GM12878 (cell line): ENCODE data around the gene PPFIBP1. TPM values are rescaled to one million over a fixed set of nuclear protein-coding genes. Genes with fewer than 3 reads are reported as not detected.

Experiments used
- ATAC-seq: fragments of 200-7000 bp; cut with Tn5 transposase; 3 replicates; pipeline ENCODE4 v1.9.1; 2020; ENCODE audit warnings: mild to moderate bottlenecking, moderate library complexity
- BruUV-seq: library from RNA; stranded (reverse); fragments of 400-500 nt; replicated peaks from 2 replicates; lab custom pipeline; 2021; lab: Mats Ljungman, UMichigan
- CTCF ChIA-PET: fragments of 300-600 bp; sonication (Branson Sonifier 250); formaldehyde crosslinking; extraction: SDS; loops from one replicate; lab custom pipeline; 2021; ENCODE audit warnings: inconsistent platforms; lab: Yijun Ruan, JAX
- POLR2A ChIA-PET: fragments of 350-600 bp; formaldehyde crosslinking; extraction: SDS; loops from one replicate; lab custom pipeline; 2021; ENCODE audit warnings: inconsistent platforms; lab: Charles Lee
- RAD21 ChIA-PET: fragments of 300-600 bp; sonication (Branson Sonifier 250); formaldehyde crosslinking; loops from one replicate; lab custom pipeline; 2023; ENCODE audit warnings: antibody characterized with exemption; ENCODE audit not compliant: unreplicated experiment; lab: Charles Lee
- SMC1A ChIA-PET: fragments of 300-600 bp; sonication (Branson Sonifier 250); formaldehyde crosslinking; loops from one replicate; lab custom pipeline; 2023; ENCODE audit not compliant: unreplicated experiment, uncharacterized antibody; lab: Charles Lee
- DNase-seq: peaks from one replicate; pipeline ENCODE4 v3.0.0-alpha.2; 2011; ENCODE audit warnings: low read depth, low spot score
- FAIRE-seq: peaks from 3 replicates; lab custom pipeline; 2011; peaks lifted over from hg19 to GRCh38; lab: Jason Lieb, UNC
- H2AFZ ChIP-seq: 2 replicates; pipeline ENCODE4 v1.6.0; 2011; ENCODE audit warnings: low read depth, low read length, control low read depth; ENCODE audit not compliant: control insufficient read depth
- H3K27ac ChIP-seq: 2 replicates; pipeline ENCODE4 v1.5.1; 2011; ENCODE audit warnings: control low read depth; ENCODE audit not compliant: control insufficient read depth, insufficient read depth
- H3K27me3 ChIP-seq, 2 experiments: replicated peaks in 1 of 2; 2 replicates each; pipeline versions ENCODE4 v1.6.0 to v1.6.1; 2011; ENCODE audit warnings: low read length in 1 of 2; ENCODE audit not compliant: control insufficient read depth in 2 of 2, insufficient read depth in 2 of 2
- H3K36me3 ChIP-seq, 2 experiments: 2 replicates each; pipeline ENCODE4 v1.5.1; 2011; ENCODE audit warnings: low read length in 1 of 2; ENCODE audit not compliant: control insufficient read depth in 2 of 2, insufficient read depth in 2 of 2
- H3K4me1 ChIP-seq: 2 replicates; pipeline ENCODE4 v1.6.1; 2011; ENCODE audit warnings: mild to moderate bottlenecking, low read length, moderate library complexity, mixed read lengths; ENCODE audit not compliant: control insufficient read depth, insufficient read depth
- H3K4me2 ChIP-seq: 2 replicates; pipeline ENCODE4 v1.6.0; 2011; ENCODE audit warnings: control low read depth; ENCODE audit not compliant: control insufficient read depth, insufficient read depth
- H3K4me3 ChIP-seq: fragments of 200-600 bp; sonication (generic); 2 replicates; pipeline ENCODE4 v1.5.1; 2016
- H3K79me2 ChIP-seq: 2 replicates; pipeline ENCODE4 v1.6.0; 2011; ENCODE audit warnings: low read length; ENCODE audit not compliant: control insufficient read depth, insufficient read depth
- H3K9ac ChIP-seq: 2 replicates; pipeline ENCODE4 v1.8.0; 2011; ENCODE audit warnings: low read length, control low read depth, mixed read lengths; ENCODE audit not compliant: control insufficient read depth, insufficient read depth
- H3K9me3 ChIP-seq: replicated peaks from 3 replicates; pipeline ENCODE4 v1.5.1; 2011; ENCODE audit warnings: mild to moderate bottlenecking, low read length; ENCODE audit not compliant: control insufficient read depth, insufficient read depth
- H4K20me1 ChIP-seq: 2 replicates; pipeline ENCODE4 v1.6.0; 2011; ENCODE audit not compliant: control insufficient read depth, insufficient read depth
- ATF7 ChIP-seq: fragments of 450-650 bp; IDR thresholded peaks from 2 replicates; pipeline ENCODE4 v1.6.1; 2016; ENCODE audit warnings: low read depth, mild to moderate bottlenecking
- GABPA ChIP-seq: IDR thresholded peaks from 2 replicates; pipeline ENCODE4 v1.6.1; 2014; ENCODE audit warnings: antibody characterized with exemption, low read depth, mild to moderate bottlenecking, inconsistent platforms
- HCFC1 ChIP-seq: fragments of 150-350 bp; IDR thresholded peaks from 2 replicates; pipeline ENCODE4 v1.6.1; 2014; ENCODE audit warnings: low read length
- MTA3 ChIP-seq: IDR thresholded peaks from 2 replicates; pipeline ENCODE4 v1.6.1; 2012; ENCODE audit warnings: low read length, inconsistent platforms, borderline replicate concordance
- MXI1 ChIP-seq: fragments of 150-350 bp; IDR thresholded peaks from 2 replicates; pipeline ENCODE4 v1.6.1; 2011; ENCODE audit warnings: low read depth, mild to moderate bottlenecking, inconsistent platforms, low read length, improper control_type of control experiment
- RUNX3 ChIP-seq: IDR thresholded peaks from 2 replicates; pipeline ENCODE4 v1.6.1; 2012; ENCODE audit warnings: low read length, inconsistent platforms
- SMARCA5 ChIP-seq: fragments of 450-650 bp; IDR thresholded peaks from 2 replicates; pipeline ENCODE4 v1.6.1; 2017; ENCODE audit warnings: mild to moderate bottlenecking
- TAF1 ChIP-seq: IDR thresholded peaks from 2 replicates; pipeline ENCODE4 v1.6.1; 2011; ENCODE audit warnings: mild to moderate bottlenecking, low read depth, low read length, borderline replicate concordance
- TARDBP ChIP-seq: IDR thresholded peaks from 2 replicates; pipeline ENCODE4 v1.6.1; 2016; ENCODE audit warnings: borderline replicate concordance
- YBX1 ChIP-seq: fragments of 450-650 bp; IDR thresholded peaks from 2 replicates; pipeline ENCODE4 v1.6.1; 2016; ENCODE audit warnings: antibody characterized with exemption
- YY1 ChIP-seq: IDR thresholded peaks from 2 replicates; pipeline ENCODE4 v1.6.1; 2011; ENCODE audit warnings: low read depth, mild to moderate bottlenecking, low read length
- WGBS: methylation state at CpG from one replicate; pipeline ENCODE4 v1.1.6; 2016; ENCODE audit warnings: low lambda C conversion rate; ENCODE audit not compliant: insufficient replicate concordance, insufficient coverage; ENCODE audit errors: missing lambda C conversion rate; 5-methylcytosine and 5-hydroxymethylcytosine counted together
- in situ Hi-C: fragments of 300-500 bp; cut with MboI; formaldehyde crosslinking; loops from 9 replicates; pipeline ENCODE4 v1.14.3; 2018; ENCODE audit warnings: mixed read lengths
- intact Hi-C: fragments of 100-400 bp; cut with micrococcal nuclease; formaldehyde crosslinking; loops from one replicate; pipeline ENCODE4 v1.14.2; 2022; ENCODE audit not compliant: unreplicated experiment
- polyA plus RNA-seq, 11 experiments: library from polyadenylated mRNA; depleted of rRNA in 4 of 11; unstranded in 6 of 11; stranded (reverse) in 5 of 11; fragments of >200 nt; fragmentation: Nextera tagmentation in 4 of 11; fragmentation: Illumina TruSeq in 1 of 11; extraction: Ambion mirVana in 4 of 11; extraction: Trizol in 1 of 11; gene quantifications; 1 replicate in 1 of 11; 2 replicates in 10 of 11; pipeline versions ENCODE4 v1.2.1 to v1.2.3, GENCODE V29; 2011 to 2016; ENCODE audit warnings: inconsistent platforms in 2 of 11, missing spikeins in 2 of 11, low read depth in 1 of 11
- total RNA-seq, 4 experiments: library from RNA; depleted of rRNA in 3 of 4; stranded (reverse); fragments of >200 nt in 3 of 4; fragmentation: Illumina TruSeq in 1 of 4; extraction: Trizol in 1 of 4; gene quantifications; 2 replicates each; pipeline versions ENCODE4 v1.2.1 to v1.2.3, GENCODE V29; 2013 to 2021
- TF ChIP-seq, protein P1 (sequence below): IDR thresholded peaks from 2 replicates; pipeline ENCODE4 v1.6.1; 2012; ENCODE audit warnings: low read depth, low read length, improper control_type of control experiment
- TF ChIP-seq, protein P2 (sequence below): IDR thresholded peaks from 2 replicates; pipeline ENCODE4 v1.6.1; 2011; ENCODE audit warnings: low read depth, low read length, improper control_type of control experiment, borderline replicate concordance
- TF ChIP-seq, protein P3 (sequence below): IDR thresholded peaks from 2 replicates; pipeline ENCODE4 v1.6.1; 2011; ENCODE audit warnings: low read depth, mild to moderate bottlenecking, low read length, moderate library complexity, borderline replicate concordance; ENCODE audit errors: extremely low read depth
- TF ChIP-seq, protein P4 (sequence below), 3 experiments: IDR thresholded peaks in 2 of 3; conservative IDR thresholded peaks in 1 of 3; 2 replicates each; pipeline ENCODE4 v1.5.1; 2011; ENCODE audit warnings: low read depth in 3 of 3, low read length in 3 of 3, mild to moderate bottlenecking in 3 of 3, control low read depth in 2 of 3, moderate library complexity in 2 of 3, inconsistent platforms in 1 of 3, mixed read lengths in 1 of 3; ENCODE audit not compliant: control insufficient read depth in 2 of 3, insufficient read depth in 1 of 3; ENCODE audit errors: extremely low read depth in 1 of 3

The PPFIBP1 gene
- total and polyA plus RNA-seq, 10 of the 15 experiments (the other 5 are each of a cell fraction or from before 2014, with no cell fraction given): 0.47 to 7.8 (median 3.6) TPM

DNA sequence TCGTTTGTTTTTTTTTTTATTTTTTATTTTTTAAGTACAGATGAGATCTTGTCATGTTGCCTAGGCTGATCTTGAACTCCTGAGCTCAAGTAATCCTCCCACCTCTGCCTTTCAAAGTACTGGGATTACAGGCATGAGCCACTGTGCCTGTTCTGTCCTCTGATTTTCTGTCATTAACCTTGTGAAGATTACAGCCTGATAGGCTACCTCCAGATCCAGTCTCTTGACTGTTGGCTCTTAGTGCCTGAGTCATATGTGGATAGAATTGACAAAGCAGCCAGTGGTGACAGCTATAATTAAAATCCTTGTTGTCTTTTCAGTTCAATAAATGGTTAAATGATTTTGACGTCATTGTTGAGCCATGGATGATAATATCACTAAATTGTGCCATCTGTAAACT lies 151.0 kb downstream of the PPFIBP1 start:
- no peaks in the 10 kb centered on the region for H4K20me1 ChIP-seq
- ATAC-seq: no peak
- no peak overlapping the region for H3K4me3 ChIP-seq
- peaks cover 0 to 4% of the 10 kb centered on the region in 2 experiments; a peak in 1 of 4 replicates for H3K36me3 ChIP-seq
- BruUV-seq: no TSS peak
- no peaks in the 10 kb centered on the region for H3K27me3 ChIP-seq
- no peak for FAIRE-seq
- POLR2A ChIA-PET: interaction anchor here (0.7 kb wide), 1 partner anchor 18 kb away, joined by 4 read pairs; no protein-coding TSS in a partner anchor
- no peak overlapping the region for H3K4me2 ChIP-seq
- TF ChIP-seq YY1 (no peak), YBX1 (no peak), GABPA (no peak), ATF7 (no peak), HCFC1 (no peak), TAF1 (no peak), MTA3 (no peak), TARDBP (no peak), SMARCA5 (no peak), RUNX3 (no peak), MXI1 (no peak)
- TF ChIP-seq, protein P1, sequence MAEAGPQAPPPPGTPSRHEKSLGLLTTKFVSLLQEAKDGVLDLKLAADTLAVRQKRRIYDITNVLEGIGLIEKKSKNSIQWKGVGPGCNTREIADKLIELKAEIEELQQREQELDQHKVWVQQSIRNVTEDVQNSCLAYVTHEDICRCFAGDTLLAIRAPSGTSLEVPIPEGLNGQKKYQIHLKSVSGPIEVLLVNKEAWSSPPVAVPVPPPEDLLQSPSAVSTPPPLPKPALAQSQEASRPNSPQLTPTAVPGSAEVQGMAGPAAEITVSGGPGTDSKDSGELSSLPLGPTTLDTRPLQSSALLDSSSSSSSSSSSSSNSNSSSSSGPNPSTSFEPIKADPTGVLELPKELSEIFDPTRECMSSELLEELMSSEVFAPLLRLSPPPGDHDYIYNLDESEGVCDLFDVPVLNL: no peak
- TF ChIP-seq, protein P2, sequence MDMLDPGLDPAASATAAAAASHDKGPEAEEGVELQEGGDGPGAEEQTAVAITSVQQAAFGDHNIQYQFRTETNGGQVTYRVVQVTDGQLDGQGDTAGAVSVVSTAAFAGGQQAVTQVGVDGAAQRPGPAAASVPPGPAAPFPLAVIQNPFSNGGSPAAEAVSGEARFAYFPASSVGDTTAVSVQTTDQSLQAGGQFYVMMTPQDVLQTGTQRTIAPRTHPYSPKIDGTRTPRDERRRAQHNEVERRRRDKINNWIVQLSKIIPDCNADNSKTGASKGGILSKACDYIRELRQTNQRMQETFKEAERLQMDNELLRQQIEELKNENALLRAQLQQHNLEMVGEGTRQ: no peak
- TF ChIP-seq, protein P3, sequence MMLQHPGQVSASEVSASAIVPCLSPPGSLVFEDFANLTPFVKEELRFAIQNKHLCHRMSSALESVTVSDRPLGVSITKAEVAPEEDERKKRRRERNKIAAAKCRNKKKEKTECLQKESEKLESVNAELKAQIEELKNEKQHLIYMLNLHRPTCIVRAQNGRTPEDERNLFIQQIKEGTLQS: no peak
- TF ChIP-seq, protein P4, sequence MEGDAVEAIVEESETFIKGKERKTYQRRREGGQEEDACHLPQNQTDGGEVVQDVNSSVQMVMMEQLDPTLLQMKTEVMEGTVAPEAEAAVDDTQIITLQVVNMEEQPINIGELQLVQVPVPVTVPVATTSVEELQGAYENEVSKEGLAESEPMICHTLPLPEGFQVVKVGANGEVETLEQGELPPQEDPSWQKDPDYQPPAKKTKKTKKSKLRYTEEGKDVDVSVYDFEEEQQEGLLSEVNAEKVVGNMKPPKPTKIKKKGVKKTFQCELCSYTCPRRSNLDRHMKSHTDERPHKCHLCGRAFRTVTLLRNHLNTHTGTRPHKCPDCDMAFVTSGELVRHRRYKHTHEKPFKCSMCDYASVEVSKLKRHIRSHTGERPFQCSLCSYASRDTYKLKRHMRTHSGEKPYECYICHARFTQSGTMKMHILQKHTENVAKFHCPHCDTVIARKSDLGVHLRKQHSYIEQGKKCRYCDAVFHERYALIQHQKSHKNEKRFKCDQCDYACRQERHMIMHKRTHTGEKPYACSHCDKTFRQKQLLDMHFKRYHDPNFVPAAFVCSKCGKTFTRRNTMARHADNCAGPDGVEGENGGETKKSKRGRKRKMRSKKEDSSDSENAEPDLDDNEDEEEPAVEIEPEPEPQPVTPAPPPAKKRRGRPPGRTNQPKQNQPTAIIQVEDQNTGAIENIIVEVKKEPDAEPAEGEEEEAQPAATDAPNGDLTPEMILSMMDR (IDR thresholded peaks at IDR 0.05 in 2 of 3, conservative IDR thresholded peaks at IDR 0.05 in 1 of 3; ENCODE audit: control insufficient read depth in 2 of 3, extremely low read depth in 1 of 3, insufficient read depth in 1 of 3, low read depth in 3 of 3, low read length in 3 of 3): no peak
- TF ChIP-seq, all 136 proteins: peak for 0
- H3K79me2 ChIP-seq: no peaks in the 10 kb centered on the region
- H3K27ac ChIP-seq: no peak overlapping the region
- ChIA-PET CTCF (no interaction called here), SMC1A (interaction anchor here (1.0 kb wide), 1 partner anchor 240 kb away, joined by 3 read pairs; no protein-coding TSS in a partner anchor), RAD21 (interaction anchor here (0.6 kb wide), 1 partner anchor 29 kb away, joined by 4 read pairs; no protein-coding TSS in a partner anchor)
- no peak for DNase-seq
- in situ Hi-C loops (loop anchor here (25.0 kb wide), 1 partner anchor 238 kb away; the partner anchor contains the start of gene SMCO2), intact Hi-C loops (no loop called here)
- WGBS: 45% methylated on average over 2 of the region's 2 CpGs
- H2AFZ ChIP-seq: no peak overlapping the region
- no peaks in the 10 kb centered on the region for H3K9me3 ChIP-seq
- no peak overlapping the region for H3K9ac ChIP-seq
- H3K4me1 ChIP-seq: no peaks in the 10 kb centered on the region
